HepG2 (cell line): ENCODE measurements around the gene VAV2. TPM values are rescaled to one million over a fixed set of nuclear protein-coding genes. Genes with fewer than 3 reads are reported as not detected.

ENCODE experiments used
- ATAC-seq: fragments of 200-7000 bp; cut with Tn5 transposase; 3 replicates; pipeline ENCODE4 v1.9.1; 2020; ENCODE audit warnings: mild to moderate bottlenecking, moderate library complexity
- BruUV-seq: library from RNA; stranded (reverse); fragments of 400-500 nt; replicated peaks from 2 replicates; lab custom pipeline; 2021; lab: Mats Ljungman, UMichigan
- CTCF ChIA-PET: fragments of 300-600 bp; formaldehyde crosslinking; extraction: SDS; loops from one replicate; lab custom pipeline; 2021; ENCODE audit warnings: low total read pairs, inconsistent platforms, low intra/inter-chr PET ratio; lab: Yijun Ruan, JAX
- POLR2A ChIA-PET: fragments of 350-600 bp; sonication (Branson Sonifier 250); formaldehyde crosslinking; loops from one replicate; lab custom pipeline; 2020; ENCODE audit warnings: antibody characterized with exemption, inconsistent platforms; lab: Yijun Ruan, JAX
- DNase-seq: peaks from one replicate; pipeline ENCODE4 v3.0.0-alpha.2; 2015; ENCODE audit warnings: low spot score
- FAIRE-seq: peaks from 3 replicates; lab custom pipeline; 2011; peaks lifted over from hg19 to GRCh38; lab: Jason Lieb, UNC
- H2AFZ ChIP-seq: one replicate; pipeline ENCODE4 v1.6.1; 2011; ENCODE audit warnings: low read length, inconsistent platforms
- H3K27ac ChIP-seq: fragments of 300-600 bp; 3 replicates; pipeline ENCODE4 v1.8.0; 2011; ENCODE audit warnings: mixed run types, mild to moderate bottlenecking, mixed read lengths, low read length, inconsistent platforms; ENCODE audit not compliant: insufficient read depth; ENCODE audit errors: extremely low read length
- H3K27me3 ChIP-seq, 2 experiments: fragments of 200-600 bp in 1 of 2; 2 replicates in 1 of 2; 3 replicates in 1 of 2; pipeline versions ENCODE4 v1.6.0 to v1.8.0; 2011; ENCODE audit warnings: low read length in 2 of 2, mild to moderate bottlenecking in 2 of 2, moderate library complexity in 2 of 2, inconsistent platforms in 1 of 2; ENCODE audit not compliant: insufficient read depth in 2 of 2, control insufficient read depth in 1 of 2
- H3K36me3 ChIP-seq, 2 experiments: fragments of 200-600 bp in 1 of 2; replicated peaks in 1 of 2; 2 replicates in 1 of 2; 3 replicates in 1 of 2; pipeline versions ENCODE4 v1.5.1 to v1.8.0; 2011; ENCODE audit warnings: low read length in 2 of 2, inconsistent platforms in 1 of 2; ENCODE audit not compliant: insufficient read depth in 2 of 2, control insufficient read depth in 1 of 2
- H3K4me1 ChIP-seq: 2 replicates; pipeline ENCODE4 v1.5.1; 2012; ENCODE audit warnings: low read length, inconsistent platforms; ENCODE audit not compliant: insufficient read depth
- H3K4me2 ChIP-seq: 2 replicates; pipeline ENCODE4 v1.6.0; 2011; ENCODE audit warnings: low read depth, low read length, inconsistent platforms
- H3K4me3 ChIP-seq, 3 experiments: fragments of 200-600 bp in 1 of 3; sonication (generic), shearing (Covaris generic) in 1 of 3; replicated peaks in 1 of 3; 2 replicates each; pipeline ENCODE4 v1.5.1; 2011 to 2016; ENCODE audit warnings: low read length in 3 of 3, inconsistent platforms in 2 of 3, low read depth in 2 of 3, mild to moderate bottlenecking in 2 of 3, control low read depth in 1 of 3, mixed read lengths in 1 of 3; ENCODE audit not compliant: insufficient read depth in 1 of 3
- H3K79me2 ChIP-seq: one replicate; pipeline ENCODE4 v1.6.1; 2011; ENCODE audit warnings: low read length, inconsistent platforms; ENCODE audit not compliant: insufficient read depth
- H3K9ac ChIP-seq: 2 replicates; pipeline ENCODE4 v1.6.0; 2011; ENCODE audit warnings: mild to moderate bottlenecking, low read depth, low read length, inconsistent platforms; ENCODE audit not compliant: insufficient read depth
- H3K9me3 ChIP-seq: 2 replicates; pipeline ENCODE4 v1.5.1; 2012; ENCODE audit warnings: mild to moderate bottlenecking, low read length
- H4K20me1 ChIP-seq: 2 replicates; pipeline ENCODE4 v1.6.0; 2011; ENCODE audit warnings: inconsistent platforms, mild to moderate bottlenecking, low read length, moderate library complexity; ENCODE audit not compliant: insufficient read depth
- HMG20A ChIP-seq: IDR thresholded peaks from 2 replicates; pipeline ENCODE4 v1.6.1; 2016; ENCODE audit warnings: borderline replicate concordance
- MEF2D ChIP-seq: sonication (generic); formaldehyde crosslinking; IDR thresholded peaks from 2 replicates; pipeline ENCODE4 v1.5.1; 2020; ENCODE audit warnings: mild to moderate bottlenecking, missing genetic modification reagents
- MIER2 ChIP-seq: IDR thresholded peaks from 2 replicates; pipeline ENCODE4 v1.6.1; 2016; ENCODE audit warnings: missing biosample characterization, missing genetic modification reagents
- NCOA1 ChIP-seq: sonication (generic); formaldehyde crosslinking; IDR thresholded peaks from 2 replicates; pipeline ENCODE4 v1.9.0; 2021; ENCODE audit warnings: missing genetic modification reagents
- ONECUT2 ChIP-seq: sonication (generic); formaldehyde crosslinking; IDR thresholded peaks from 2 replicates; pipeline ENCODE4 v1.4.0; 2020; ENCODE audit warnings: missing genetic modification reagents
- ZBTB42 ChIP-seq: sonication (generic); formaldehyde crosslinking; IDR thresholded peaks from 2 replicates; pipeline ENCODE4 v1.5.0; 2020; ENCODE audit warnings: mild to moderate bottlenecking, missing genetic modification reagents
- ZNF296 ChIP-seq: sonication (generic); formaldehyde crosslinking; conservative IDR thresholded peaks from 2 replicates; pipeline ENCODE4 v1.5.0; 2020; ENCODE audit warnings: mild to moderate bottlenecking, missing genetic modification reagents
- ZNF331 ChIP-seq: sonication (generic); formaldehyde crosslinking; IDR thresholded peaks from 2 replicates; pipeline ENCODE4 v1.4.0; 2020; ENCODE audit warnings: missing genetic modification reagents
- WGBS: methylation state at CpG from one replicate; pipeline ENCODE4 v1.1.6; 2017; ENCODE audit warnings: low lambda C conversion rate; 5-methylcytosine and 5-hydroxymethylcytosine counted together
- in situ Hi-C: cut with HindIII; loops from 2 replicates; pipeline ENCODE4 v1.10.0; 2017; ENCODE audit warnings: low pct_unique_long_range_greater_than_20kb; ENCODE audit not compliant: extremely low pct_ligation_motif_present
- intact Hi-C: fragments of 100-400 bp; cut with micrococcal nuclease; formaldehyde crosslinking; loops from one replicate; pipeline ENCODE4 v1.10.0; 2022; ENCODE audit not compliant: unreplicated experiment
- polyA plus RNA-seq, 8 experiments: library from polyadenylated mRNA; depleted of rRNA in 3 of 8; stranded (reverse) in 7 of 8; unstranded in 1 of 8; fragments of >200 nt; fragmentation: Illumina TruSeq in 4 of 8; extraction: Trizol in 4 of 8; gene quantifications; 2 replicates each; pipeline versions ENCODE4 v1.2.1 to v1.2.3, GENCODE V29; 2011 to 2016; ENCODE audit warnings: low read depth in 4 of 8, missing spikeins in 1 of 8, mixed read lengths in 1 of 8; ENCODE audit not compliant: insufficient read depth in 1 of 8
- total RNA-seq, 5 experiments: library from RNA; depleted of rRNA; stranded (reverse); fragments of >200 nt; fragmentation: Illumina TruSeq; extraction: Trizol; gene quantifications; 2 replicates each; pipeline ENCODE4 v1.2.3, GENCODE V29; 2016; ENCODE audit warnings: low read depth in 1 of 5
- TF ChIP-seq, protein P1 (sequence below): sonication (generic); formaldehyde crosslinking; IDR thresholded peaks from 2 replicates; pipeline ENCODE4 v1.8.0; 2022; ENCODE audit warnings: missing genetic modification reagents, mild to moderate bottlenecking, inconsistent platforms, borderline replicate concordance
- TF ChIP-seq, protein P2 (sequence below): sonication (generic); formaldehyde crosslinking; IDR thresholded peaks from 2 replicates; pipeline ENCODE4 v1.9.0; 2021; ENCODE audit warnings: missing genetic modification reagents, mild to moderate bottlenecking, borderline replicate concordance
- TF ChIP-seq, protein P3 (sequence below): sonication (generic); formaldehyde crosslinking; IDR thresholded peaks from 2 replicates; pipeline ENCODE4 v1.4.0; 2020; ENCODE audit warnings: missing genetic modification reagents

The VAV2 gene
- total and polyA plus RNA-seq, 2 of the 13 experiments (the other 11 are each of a cell fraction or from before 2014, with no cell fraction given): 22.5 to 22.9 TPM

- Histone ChIP-seq H3K9me3 (no peaks in the 10 kb centered on the region), H3K4me2 (no peak overlapping the region), H4K20me1 (peaks cover 19% of the 10 kb centered on the region; the same call in 1 of the 2 replicates), H3K36me3 (peaks cover 7 to 35% of the 10 kb centered on the region in 2 experiments; a peak in 4 of 5 replicates), H3K27ac (no peak overlapping the region), H3K9ac (no peak overlapping the region), H2AFZ (no peak overlapping the region), H3K79me2 (peaks cover 41% of the 10 kb centered on the region), H3K27me3 (no peaks in the 10 kb centered on the region), H3K4me1 (peaks cover 31% of the 10 kb centered on the region), H3K4me3 (no peak overlapping the region)
- POLR2A ChIA-PET: no interaction called here
- in situ Hi-C loops (no loop called here), intact Hi-C loops (no loop called here)
- 87% methylated on average over 14 of the region's 14 CpGs for WGBS
- no peak for ATAC-seq
- FAIRE-seq: no peak
- CTCF ChIA-PET: no interaction called here
- BruUV-seq: no TSS peak
- TF ChIP-seq, protein P1, sequence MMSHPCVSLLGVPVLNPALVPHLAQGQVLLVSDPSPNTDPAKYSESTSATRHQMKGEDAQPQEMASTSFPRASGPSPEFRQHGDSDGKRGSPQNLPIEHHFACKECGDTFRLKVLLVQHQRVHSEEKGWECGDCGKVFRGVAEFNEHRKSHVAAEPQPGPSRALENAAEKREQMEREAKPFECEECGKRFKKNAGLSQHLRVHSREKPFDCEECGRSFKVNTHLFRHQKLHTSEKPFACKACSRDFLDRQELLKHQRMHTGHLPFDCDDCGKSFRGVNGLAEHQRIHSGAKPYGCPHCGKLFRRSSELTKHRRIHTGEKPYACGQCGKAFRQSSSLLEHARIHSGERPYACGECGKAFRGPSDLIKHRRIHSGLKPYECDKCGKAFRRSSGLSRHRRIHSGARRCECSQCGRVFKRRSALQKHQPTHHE (CRISPR knock-in tag): no peak
- 0 out of 2 replicates have a peak, but pooled peaks have one; percentile 29 for TF ChIP-seq ONECUT2
- no peak for DNase-seq
These were observed 63.8 kb downstream of the VAV2 start for GRCh38 chr9:133928248-133928764.

DNA sequence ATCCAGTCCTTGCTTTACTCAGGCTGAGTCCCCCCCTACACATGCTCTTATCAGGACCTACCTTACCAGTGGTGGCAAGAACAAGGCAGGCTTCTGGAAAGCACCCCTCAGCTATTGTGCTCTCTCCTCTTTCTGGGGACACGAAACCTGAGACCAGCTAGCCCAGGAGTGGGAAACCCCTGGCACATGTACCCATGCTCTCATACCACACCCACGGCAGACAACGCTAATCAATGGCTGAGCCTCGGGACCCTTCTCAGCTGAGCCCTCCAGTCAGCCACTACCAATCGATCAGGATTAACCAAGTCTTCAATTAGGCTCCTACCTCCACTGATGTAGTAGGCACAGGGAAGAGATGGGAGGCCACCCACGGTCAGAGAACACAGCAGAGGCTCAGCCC lies 65.1 kb downstream of the VAV2 start:
- Histone ChIP-seq H3K27me3 (no peaks in the 10 kb centered on the region), H2AFZ (no peak overlapping the region), H3K36me3 (peaks cover 6 to 35% of the 10 kb centered on the region in 2 experiments; a peak in 4 of 5 replicates), H3K4me1 (peaks cover 24% of the 10 kb centered on the region), H3K9me3 (no peaks in the 10 kb centered on the region), H3K9ac (no peak overlapping the region), H3K4me3 (no peak overlapping the region), H4K20me1 (peaks cover 21% of the 10 kb centered on the region; the same call in 1 of the 2 replicates), H3K4me2 (no peak overlapping the region), H3K79me2 (peaks cover 47% of the 10 kb centered on the region), H3K27ac (no peak overlapping the region)
- ChIA-PET CTCF (no interaction called here), POLR2A (interaction anchor here (1.1 kb wide), 1 partner anchor 13 kb away, joined by 3 read pairs; no protein-coding TSS in a partner anchor)
- in situ Hi-C loops: no loop called here
- no peak for ATAC-seq
- BruUV-seq: no TSS peak
- FAIRE-seq: no peak
- DNase-seq: no peak
- TF ChIP-seq ZBTB42 (CRISPR knock-in tag): no peak
- TF ChIP-seq MEF2D (CRISPR knock-in tag): no peak
- TF ChIP-seq MIER2: no peak
- TF ChIP-seq, protein P2, sequence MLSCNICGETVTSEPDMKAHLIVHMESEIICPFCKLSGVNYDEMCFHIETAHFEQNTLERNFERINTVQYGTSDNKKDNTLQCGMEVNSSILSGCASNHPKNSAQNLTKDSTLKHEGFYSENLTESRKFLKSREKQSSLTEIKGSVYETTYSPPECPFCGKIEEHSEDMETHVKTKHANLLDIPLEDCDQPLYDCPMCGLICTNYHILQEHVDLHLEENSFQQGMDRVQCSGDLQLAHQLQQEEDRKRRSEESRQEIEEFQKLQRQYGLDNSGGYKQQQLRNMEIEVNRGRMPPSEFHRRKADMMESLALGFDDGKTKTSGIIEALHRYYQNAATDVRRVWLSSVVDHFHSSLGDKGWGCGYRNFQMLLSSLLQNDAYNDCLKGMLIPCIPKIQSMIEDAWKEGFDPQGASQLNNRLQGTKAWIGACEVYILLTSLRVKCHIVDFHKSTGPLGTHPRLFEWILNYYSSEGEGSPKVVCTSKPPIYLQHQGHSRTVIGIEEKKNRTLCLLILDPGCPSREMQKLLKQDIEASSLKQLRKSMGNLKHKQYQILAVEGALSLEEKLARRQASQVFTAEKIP: no peak
- TF ChIP-seq, protein P3, sequence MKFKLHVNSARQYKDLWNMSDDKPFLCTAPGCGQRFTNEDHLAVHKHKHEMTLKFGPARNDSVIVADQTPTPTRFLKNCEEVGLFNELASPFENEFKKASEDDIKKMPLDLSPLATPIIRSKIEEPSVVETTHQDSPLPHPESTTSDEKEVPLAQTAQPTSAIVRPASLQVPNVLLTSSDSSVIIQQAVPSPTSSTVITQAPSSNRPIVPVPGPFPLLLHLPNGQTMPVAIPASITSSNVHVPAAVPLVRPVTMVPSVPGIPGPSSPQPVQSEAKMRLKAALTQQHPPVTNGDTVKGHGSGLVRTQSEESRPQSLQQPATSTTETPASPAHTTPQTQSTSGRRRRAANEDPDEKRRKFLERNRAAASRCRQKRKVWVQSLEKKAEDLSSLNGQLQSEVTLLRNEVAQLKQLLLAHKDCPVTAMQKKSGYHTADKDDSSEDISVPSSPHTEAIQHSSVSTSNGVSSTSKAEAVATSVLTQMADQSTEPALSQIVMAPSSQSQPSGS (CRISPR knock-in tag): no peak
- no peak for TF ChIP-seq ZNF296 (CRISPR knock-in tag)
- no peak for TF ChIP-seq ZNF331
- TF ChIP-seq HMG20A: no peak
- no peak for TF ChIP-seq NCOA1 (CRISPR knock-in tag)
- 95% methylated on average over 6 of the region's 6 CpGs for WGBS
- intact Hi-C loops: no loop called here
